Limb (tissue), 2 donors: ENCODE results near the gene KIFC1.
"Not testable (repeated sequence)": the region's sequence is repeated elsewhere in the genome, so short reads cannot be mapped to it uniquely, and the experiment has no call there.

ENCODE experiments used
- DNase-seq, 2 donors: peaks; one replicate each; pipeline ENCODE4 v3.0.0-alpha.2; 2016; ENCODE audit errors: extremely low spot score in 2 of 2

The KIFC1 gene, protein sequence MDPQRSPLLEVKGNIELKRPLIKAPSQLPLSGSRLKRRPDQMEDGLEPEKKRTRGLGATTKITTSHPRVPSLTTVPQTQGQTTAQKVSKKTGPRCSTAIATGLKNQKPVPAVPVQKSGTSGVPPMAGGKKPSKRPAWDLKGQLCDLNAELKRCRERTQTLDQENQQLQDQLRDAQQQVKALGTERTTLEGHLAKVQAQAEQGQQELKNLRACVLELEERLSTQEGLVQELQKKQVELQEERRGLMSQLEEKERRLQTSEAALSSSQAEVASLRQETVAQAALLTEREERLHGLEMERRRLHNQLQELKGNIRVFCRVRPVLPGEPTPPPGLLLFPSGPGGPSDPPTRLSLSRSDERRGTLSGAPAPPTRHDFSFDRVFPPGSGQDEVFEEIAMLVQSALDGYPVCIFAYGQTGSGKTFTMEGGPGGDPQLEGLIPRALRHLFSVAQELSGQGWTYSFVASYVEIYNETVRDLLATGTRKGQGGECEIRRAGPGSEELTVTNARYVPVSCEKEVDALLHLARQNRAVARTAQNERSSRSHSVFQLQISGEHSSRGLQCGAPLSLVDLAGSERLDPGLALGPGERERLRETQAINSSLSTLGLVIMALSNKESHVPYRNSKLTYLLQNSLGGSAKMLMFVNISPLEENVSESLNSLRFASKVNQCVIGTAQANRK

DNA sequence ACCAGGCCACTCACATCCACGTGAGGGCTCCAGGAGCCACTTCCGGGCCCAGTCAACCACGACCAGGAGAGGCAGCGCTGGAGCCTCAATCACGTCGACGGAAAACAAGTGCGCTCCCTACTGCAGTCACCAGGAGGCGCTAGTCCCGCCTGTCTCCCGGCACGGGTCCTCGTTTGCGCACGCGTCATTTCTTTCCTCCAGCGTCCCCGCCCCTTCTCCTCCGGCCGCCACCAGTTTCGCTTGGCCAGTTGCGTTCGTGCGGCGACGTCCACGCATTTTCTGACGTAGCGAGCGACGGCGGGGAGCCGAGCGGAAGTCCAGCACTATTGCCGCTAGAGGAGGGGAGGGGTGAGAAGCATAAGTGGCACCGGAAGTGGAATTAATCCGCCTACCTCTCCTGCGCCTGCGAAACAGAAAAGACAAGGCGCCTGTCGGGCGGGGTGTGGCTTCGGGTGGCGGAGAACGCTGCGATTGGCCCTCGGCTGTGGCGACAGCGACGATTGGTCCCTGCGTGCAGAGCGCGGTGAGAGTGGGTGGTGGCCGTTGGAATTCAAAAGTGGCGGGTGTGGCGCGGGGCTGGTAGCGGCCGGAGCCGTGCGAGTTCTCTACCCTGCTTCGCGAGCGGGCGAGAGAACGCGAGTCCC is at the start of gene KIFC1:
TSS of gene KIFC1 (plus strand) at position 546 of the 644 bp plus-strand sequence. CDS start 163 bp downstream, outside the sequence.
- peak; percentile 100 for DNase-seq

GRCh38 chr6:33343606-33343952 is 48.0 kb upstream of the KIFC1 start:
- not testable (repeated sequence) for DNase-seq

- no peak for DNase-seq
These were observed 47.5 kb upstream of the KIFC1 start for GRCh38 chr6:33343953-33344611.

- DNase-seq, result peak; percentile 68 to 79
These were observed 46.6 kb upstream of the KIFC1 start for GRCh38 chr6:33344701-33345697.

DNA sequence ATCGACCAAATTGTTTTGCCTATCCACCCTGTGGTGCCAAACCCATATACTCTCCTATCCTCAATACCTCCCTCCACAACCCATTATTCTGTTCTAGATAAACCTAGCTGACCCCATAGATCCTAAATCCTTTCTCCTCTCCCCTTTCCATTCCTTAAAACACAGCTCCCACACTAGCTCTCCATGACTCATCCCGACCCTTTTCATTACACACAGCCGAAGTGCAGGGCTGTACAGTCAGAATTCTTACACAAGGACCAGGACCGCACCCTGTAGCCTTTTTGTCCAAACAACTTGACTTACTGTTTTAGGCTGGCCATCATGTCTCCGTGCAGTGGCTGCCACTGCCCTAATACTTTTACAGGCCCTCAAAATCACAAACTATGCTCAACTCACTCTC is 44.7 kb upstream of the KIFC1 start:
- DNase-seq, result not testable (repeated sequence)

- no peak for DNase-seq
These were observed 43.8 kb upstream of the KIFC1 start for GRCh38 chr6:33347816-33348215.

GRCh38 chr6:33355860-33356259 is 35.8 kb upstream of the KIFC1 start:
- DNase-seq, result not testable (repeated sequence)

DNA sequence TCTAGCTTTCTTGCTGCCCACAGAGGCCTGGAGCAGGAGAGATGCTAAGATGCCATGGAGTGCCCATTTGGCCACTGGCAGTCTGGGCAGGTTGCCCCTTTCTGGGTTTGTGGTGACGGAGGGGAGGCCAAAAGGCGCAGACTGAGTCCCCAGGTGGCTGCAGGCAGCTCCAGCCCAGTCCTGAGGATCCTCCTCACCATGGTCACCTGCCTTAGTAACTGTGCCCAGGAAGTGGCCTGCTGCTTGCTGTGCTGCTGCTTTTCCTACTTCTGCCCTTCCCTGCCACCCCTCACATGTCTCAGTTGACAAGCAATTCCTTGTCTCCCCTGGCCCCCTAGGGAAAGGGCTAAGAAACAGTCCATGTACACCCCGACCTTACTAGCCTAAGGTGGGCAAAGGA is 35.3 kb upstream of the KIFC1 start:
- DNase-seq, result no peak

- not testable (repeated sequence) for DNase-seq
These were observed 34.3 kb upstream of the KIFC1 start for GRCh38 chr6:33357160-33357871.

DNA sequence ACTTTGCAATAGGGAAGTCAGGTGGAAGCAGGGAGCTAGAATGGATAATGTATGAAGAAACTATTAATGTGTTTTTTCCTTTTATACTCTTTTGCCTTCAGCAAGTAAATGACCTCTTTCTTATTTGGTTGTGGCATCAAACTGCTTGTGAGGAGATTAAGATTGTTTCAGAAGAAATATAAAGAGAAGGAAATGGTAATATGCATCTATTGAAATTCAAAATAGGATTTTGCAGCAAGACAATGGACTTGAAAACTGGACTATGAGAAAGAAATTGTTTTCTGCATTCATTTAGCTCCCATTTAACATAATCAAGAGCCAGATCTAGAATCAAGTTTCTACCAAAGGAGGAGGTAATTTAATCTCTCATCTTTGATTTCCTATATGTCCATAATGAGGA is 32.3 kb upstream of the KIFC1 start:
- no peak for DNase-seq

DNA sequence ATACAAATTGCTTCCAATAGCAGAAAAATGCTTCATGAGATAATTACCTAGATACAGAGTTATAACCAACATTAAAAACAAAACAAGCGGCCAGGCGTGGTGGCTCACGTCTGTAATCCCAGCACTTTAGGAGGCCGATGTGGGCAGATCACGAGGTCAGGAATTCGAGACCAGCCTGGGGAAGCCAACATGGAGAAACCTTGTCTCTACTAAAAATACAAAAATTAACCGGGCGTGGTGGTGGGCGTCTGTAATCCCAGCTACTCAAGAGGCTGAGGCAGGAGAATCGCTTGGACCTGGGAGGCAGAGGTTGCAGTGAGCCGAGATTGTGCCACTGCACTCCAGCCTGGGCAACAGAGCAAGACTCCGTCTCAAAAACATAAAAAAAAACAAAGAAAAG is 28.1 kb upstream of the KIFC1 start:
- DNase-seq, result not testable (repeated sequence)

GRCh38 chr6:33364475-33365205 is 27.0 kb upstream of the KIFC1 start:
- DNase-seq, result not testable (repeated sequence)

GRCh38 chr6:33365206-33365971 is 26.2 kb upstream of the KIFC1 start:
- not testable (repeated sequence) for DNase-seq

- no peak for DNase-seq
These were observed 24.5 kb upstream of the KIFC1 start for GRCh38 chr6:33367009-33367714.

DNA sequence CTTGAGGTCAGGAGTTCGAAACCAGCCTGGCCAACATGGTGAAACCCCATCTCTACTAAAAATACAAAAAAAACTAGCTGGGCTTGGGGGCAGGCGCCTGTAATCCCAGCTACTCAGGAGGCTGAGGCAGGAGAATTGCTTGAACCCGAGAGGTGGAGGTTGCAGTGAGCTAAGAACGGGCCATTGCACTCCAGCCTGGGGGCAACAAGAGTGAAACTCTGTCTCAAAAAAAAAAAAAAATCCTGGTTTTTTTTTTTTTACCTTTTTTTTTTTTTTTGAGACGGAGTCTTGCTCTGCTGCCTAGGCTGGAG is 24.0 kb upstream of the KIFC1 start:
- not testable (repeated sequence) for DNase-seq

DNA sequence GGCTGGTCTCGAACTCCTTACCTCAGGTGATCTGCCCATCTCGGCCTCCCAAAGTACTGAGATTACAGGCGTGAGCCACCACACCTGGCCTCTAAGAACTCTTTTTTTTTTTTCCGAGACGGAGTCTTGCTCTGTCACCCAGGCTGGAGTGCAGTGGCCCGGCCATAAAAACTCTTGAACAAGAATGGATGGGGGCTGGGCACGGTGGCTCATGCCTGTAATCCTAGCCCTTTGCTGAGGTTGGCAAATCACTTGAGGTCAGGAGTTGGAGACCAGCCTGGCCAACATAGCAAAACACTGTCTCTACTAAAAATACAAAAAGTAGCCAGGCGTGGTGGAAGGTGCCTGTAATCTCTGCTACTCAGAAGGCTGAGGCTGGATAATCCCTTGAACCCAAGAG is 19.7 kb upstream of the KIFC1 start:
- DNase-seq, result not testable (repeated sequence)

DNA sequence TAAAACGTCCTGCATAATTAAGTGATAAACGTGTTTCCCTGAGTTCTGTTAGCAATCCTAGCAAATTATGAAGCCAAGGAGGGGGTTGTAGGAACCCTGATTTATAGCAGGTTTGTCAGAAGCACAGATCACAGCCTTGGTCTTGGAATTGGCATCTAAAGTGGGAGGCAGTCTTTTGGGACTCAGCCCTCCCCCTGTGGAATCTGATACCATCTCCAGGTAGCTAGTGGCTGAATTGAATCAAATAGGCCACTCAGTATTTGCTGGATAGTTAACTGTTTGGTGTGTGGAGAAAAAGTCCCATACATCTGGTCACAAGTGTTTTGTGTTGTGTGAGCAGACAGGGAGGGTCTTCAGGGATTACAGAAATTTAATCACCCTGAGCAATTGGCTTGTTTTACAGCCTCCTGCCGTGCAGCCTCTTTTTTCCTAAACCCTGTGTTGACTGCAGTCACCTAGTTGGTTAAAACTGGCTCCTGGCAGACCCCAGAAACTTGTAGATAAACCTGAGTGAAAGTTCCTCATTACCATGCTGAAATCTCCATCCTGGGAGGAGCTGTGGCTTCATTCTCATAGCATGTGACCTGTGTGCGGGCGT is 19.0 kb upstream of the KIFC1 start:
- no peak for DNase-seq
